Activated B cell treated with CpG ODN at 0.5 μM for 24 hours (primary cell): Measurements from ENCODE around the gene PCGF3. TPM values are rescaled to one million over a fixed set of nuclear protein-coding genes. Genes with fewer than 3 reads are reported as not detected.

ENCODE experiments used
- ATAC-seq: fragments of 200-7000 bp; cut with Tn5 transposase; one replicate; pipeline ENCODE4 v1.10.0; 2021; ENCODE audit warnings: low read depth, mild to moderate bottlenecking, moderate library complexity
- CTCF ChIA-PET: fragments of 350-600 bp; sonication (Branson Sonifier 250); formaldehyde crosslinking; loops from one replicate; lab custom pipeline; 2021; ENCODE audit warnings: antibody characterized with exemption; lab: Charles Lee
- POLR2A ChIA-PET: fragments of 350-600 bp; sonication (Branson Sonifier 250); formaldehyde crosslinking; loops from one replicate; lab custom pipeline; 2021; ENCODE audit warnings: antibody characterized with exemption; lab: Charles Lee
- DNase-seq: peaks from one replicate; pipeline ENCODE4 v3.0.0; 2022
- H3K27ac Mint-ChIP-seq: one replicate; pipeline ENCODE4 v1.8.0; 2020; ENCODE audit warnings: mixed read lengths
- H3K27me3 Mint-ChIP-seq: one replicate; pipeline ENCODE4 v1.8.0; 2021; ENCODE audit warnings: mixed read lengths
- H3K36me3 Mint-ChIP-seq: one replicate; pipeline ENCODE4 v1.8.0; 2021; ENCODE audit warnings: low read depth, mixed read lengths
- H3K4me1 Mint-ChIP-seq: one replicate; pipeline ENCODE4 v1.8.0; 2021; ENCODE audit warnings: mixed read lengths
- H3K4me3 Mint-ChIP-seq: one replicate; pipeline ENCODE4 v1.8.0; 2020; ENCODE audit warnings: mild to moderate bottlenecking, mixed read lengths
- H3K9me3 Mint-ChIP-seq: one replicate; pipeline ENCODE4 v1.8.0; 2020; ENCODE audit warnings: mixed read lengths
- intact Hi-C: fragments of 100-400 bp; cut with micrococcal nuclease; formaldehyde crosslinking; loops from one replicate; pipeline ENCODE4 v1.15.1; 2024
- total RNA-seq: library from RNA; stranded (reverse); gene quantifications from 2 replicates; pipeline ENCODE4 v1.2.3, GENCODE V29; 2022
- TF ChIP-seq, protein P1 (sequence below): fragments of 200-600 bp; IDR thresholded peaks from one replicate; pipeline ENCODE4 v1.8.0; 2022; ENCODE audit warnings: antibody characterized with exemption, mild to moderate bottlenecking

Gene PCGF3
- total RNA-seq, 1 donor from 2014 or later, result 59.2 TPM

DNA sequence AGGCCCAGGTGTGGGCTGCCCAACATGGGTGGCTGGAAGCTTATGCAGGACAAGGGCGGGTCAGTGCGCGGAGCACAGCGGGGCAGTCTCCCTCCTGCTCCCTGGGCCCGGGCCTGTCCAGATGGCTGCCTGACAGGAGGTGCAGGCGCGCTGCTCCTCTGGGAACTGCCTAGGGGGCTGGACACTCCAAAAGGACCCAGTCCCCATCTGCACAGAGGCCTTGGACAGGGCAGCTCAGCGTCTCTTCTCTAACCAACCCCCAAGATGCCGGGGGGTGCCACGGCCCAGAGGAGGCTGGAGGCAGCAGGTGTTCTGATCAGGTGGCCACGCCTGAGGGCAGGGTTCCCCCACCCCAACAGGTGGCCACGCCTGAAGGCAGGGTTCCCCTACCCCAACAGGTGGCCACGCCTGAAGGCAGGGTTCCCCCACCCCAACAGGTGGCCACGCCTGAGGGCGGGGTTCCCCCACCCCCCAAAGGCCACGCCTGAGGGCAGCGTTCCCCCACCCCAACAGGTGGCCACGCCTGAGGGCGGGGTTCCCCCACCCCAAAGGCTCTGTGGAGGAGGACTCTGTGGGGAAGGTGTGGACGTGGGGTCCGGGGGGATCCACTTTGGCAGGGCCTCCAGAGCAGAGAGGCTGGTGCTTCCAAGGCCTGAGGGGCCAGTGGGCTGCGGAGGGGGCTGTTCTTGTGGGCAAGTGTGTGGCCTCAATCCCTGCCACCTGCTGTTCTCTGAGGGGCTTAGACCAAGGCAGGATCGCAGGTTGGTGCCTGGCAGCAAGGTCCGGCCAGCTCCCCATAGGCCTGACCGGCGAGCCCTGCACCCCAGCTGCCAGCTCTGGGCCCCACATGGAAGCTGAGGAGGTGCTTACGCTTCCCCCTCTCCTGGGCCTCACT, 84.2 kb downstream of the PCGF3 start:
- Mint-ChIP-seq H3K36me3 (no peaks in the 10 kb centered on the region), H3K27ac (no peak overlapping the region), H3K4me3 (no peak overlapping the region), H3K27me3 (peaks cover 37% of the 10 kb centered on the region), H3K9me3 (no peaks in the 10 kb centered on the region), H3K4me1 (peaks cover 30% of the 10 kb centered on the region)
- DNase-seq (no peak), ATAC-seq (no peak)
- TF ChIP-seq, protein P1, sequence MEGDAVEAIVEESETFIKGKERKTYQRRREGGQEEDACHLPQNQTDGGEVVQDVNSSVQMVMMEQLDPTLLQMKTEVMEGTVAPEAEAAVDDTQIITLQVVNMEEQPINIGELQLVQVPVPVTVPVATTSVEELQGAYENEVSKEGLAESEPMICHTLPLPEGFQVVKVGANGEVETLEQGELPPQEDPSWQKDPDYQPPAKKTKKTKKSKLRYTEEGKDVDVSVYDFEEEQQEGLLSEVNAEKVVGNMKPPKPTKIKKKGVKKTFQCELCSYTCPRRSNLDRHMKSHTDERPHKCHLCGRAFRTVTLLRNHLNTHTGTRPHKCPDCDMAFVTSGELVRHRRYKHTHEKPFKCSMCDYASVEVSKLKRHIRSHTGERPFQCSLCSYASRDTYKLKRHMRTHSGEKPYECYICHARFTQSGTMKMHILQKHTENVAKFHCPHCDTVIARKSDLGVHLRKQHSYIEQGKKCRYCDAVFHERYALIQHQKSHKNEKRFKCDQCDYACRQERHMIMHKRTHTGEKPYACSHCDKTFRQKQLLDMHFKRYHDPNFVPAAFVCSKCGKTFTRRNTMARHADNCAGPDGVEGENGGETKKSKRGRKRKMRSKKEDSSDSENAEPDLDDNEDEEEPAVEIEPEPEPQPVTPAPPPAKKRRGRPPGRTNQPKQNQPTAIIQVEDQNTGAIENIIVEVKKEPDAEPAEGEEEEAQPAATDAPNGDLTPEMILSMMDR, result no peak
- ChIA-PET CTCF (no interaction called here), POLR2A (no interaction called here)
- intact Hi-C loops, result no loop called here

DNA sequence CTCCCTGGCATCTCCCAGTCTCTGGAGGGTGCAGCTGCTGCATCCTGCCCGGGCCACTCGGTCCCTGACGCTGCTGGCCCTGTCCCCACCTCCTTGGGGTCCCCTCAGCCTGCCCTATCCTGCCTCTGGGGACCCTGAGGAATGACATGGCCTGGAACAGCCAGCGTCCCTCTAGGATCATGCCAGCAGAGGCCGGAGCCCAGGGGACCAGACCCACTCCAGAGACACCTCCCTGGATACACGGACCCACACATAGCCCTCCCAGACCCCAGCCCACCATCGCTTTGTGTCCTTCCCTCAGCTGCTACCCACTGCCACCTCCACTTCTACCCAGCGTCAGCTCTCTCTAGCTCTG, 84.8 kb downstream of the PCGF3 start:
- H3K4me3 Mint-ChIP-seq, result no peak overlapping the region
- no peaks in the 10 kb centered on the region for H3K9me3 Mint-ChIP-seq
- POLR2A ChIA-PET, result no interaction called here
- TF ChIP-seq, protein P1, result no peak
- no peak for DNase-seq
- H3K4me1 Mint-ChIP-seq, result peaks cover 27% of the 10 kb centered on the region
- intact Hi-C loops, result no loop called here
- ATAC-seq, result no peak
- no peaks in the 10 kb centered on the region for H3K36me3 Mint-ChIP-seq
- H3K27ac Mint-ChIP-seq, result no peak overlapping the region
- peaks cover 34% of the 10 kb centered on the region for H3K27me3 Mint-ChIP-seq
- CTCF ChIA-PET, result no interaction called here

DNA sequence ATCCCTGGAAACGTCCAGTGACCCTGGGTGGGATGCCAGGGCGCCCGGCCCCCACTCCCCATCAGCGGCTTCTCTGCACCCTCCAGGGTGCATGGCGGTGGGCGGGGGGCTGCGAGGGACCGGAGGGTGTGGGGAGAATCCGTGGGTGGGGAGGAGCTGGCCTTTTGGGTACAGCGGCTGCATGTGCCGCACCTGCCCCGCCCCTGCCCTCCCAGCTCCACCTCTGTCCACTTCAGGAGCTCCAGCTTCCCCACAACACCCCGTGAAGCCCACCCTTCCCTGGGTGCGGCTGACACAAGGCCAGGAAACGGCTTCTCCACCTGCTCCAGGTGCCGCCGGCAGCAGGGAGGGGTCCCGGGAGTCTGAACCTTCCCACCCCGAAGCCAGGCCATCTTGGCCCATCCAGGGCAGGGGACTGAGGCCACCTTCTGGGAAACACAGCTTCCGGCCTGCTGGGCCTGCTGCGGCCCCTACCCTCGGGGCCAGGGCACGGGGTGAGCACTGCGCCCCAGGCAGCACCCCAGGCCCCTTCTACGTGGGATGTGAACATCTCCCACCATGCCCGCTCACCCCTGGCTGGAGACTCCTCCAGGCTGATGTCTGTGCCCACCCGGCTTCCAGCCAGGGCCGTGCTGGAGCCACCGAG, 85.7 kb downstream of the PCGF3 start:
- ChIA-PET POLR2A (no interaction called here), CTCF (no interaction called here)
- TF ChIP-seq, protein P1, result no peak
- H3K36me3 Mint-ChIP-seq, result no peaks in the 10 kb centered on the region
- peaks cover 37% of the 10 kb centered on the region for H3K27me3 Mint-ChIP-seq
- H3K4me1 Mint-ChIP-seq, result peaks cover 23% of the 10 kb centered on the region
- no peak overlapping the region for H3K4me3 Mint-ChIP-seq
- no peaks in the 10 kb centered on the region for H3K9me3 Mint-ChIP-seq
- intact Hi-C loops, result no loop called here
- ATAC-seq (no peak), DNase-seq (no peak)
- no peak overlapping the region for H3K27ac Mint-ChIP-seq

DNA sequence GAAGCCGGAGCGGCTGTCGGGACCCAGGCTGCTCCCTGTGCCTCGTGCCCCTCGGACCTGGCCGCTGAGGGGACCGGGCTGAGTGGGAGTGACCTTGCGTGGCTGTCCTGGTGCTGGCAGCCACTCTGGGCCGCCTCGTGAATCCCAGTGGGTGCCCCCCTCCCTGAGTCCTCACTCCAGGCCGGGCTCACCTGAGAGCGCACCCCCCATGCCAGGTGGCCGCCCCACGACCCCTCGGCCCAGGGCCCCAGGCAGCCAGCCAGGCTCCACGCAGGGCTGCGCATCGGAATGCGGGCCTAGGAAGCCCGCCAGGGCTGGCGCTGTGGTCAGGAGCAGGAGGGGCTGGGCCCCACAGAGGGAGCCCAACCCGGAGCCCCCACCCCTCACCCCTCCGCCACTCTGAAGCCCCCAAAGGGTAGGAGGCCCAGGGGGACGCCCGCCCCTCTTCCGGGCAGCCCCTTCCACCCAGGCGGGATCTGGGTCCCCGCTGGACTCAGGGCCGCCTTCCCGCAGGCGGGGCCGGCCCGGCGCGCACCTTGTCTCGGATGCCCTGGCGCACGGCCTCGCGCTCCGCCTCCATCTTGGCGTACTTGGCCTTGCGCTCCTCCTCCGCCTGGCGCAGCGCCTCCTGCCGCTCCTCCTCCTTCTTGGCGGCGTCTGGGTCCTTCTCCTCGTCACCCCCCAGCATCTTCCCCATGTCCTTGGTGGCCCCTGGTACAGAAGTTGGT, 86.4 kb downstream of the PCGF3 start:
- Mint-ChIP-seq H3K4me3 (peak overlapping the region; percentile 51), H3K9me3 (no peaks in the 10 kb centered on the region), H3K4me1 (peaks cover 23% of the 10 kb centered on the region), H3K27me3 (peaks cover 44% of the 10 kb centered on the region), H3K36me3 (no peaks in the 10 kb centered on the region), H3K27ac (no peak overlapping the region)
- intact Hi-C loops, result no loop called here
- POLR2A ChIA-PET, result no interaction called here
- CTCF ChIA-PET, result no interaction called here
- TF ChIP-seq, protein P1, result no peak
- ATAC-seq, result peak; percentile 47
- no peak for DNase-seq
